RWPE1 (cell line): Measurements from ENCODE around the gene PITHD1.
"Not testable (repeated sequence)": the region's sequence is repeated elsewhere in the genome, so short reads cannot be mapped to it uniquely, and the experiment has no call there.

Experiments used
- CTCF ChIA-PET: fragments of 350-600 bp; sonication (Branson Sonifier 250); formaldehyde crosslinking; extraction: SDS; loops from one replicate; lab custom pipeline; 2021; lab: Yijun Ruan, JAX
- POLR2A ChIA-PET: fragments of 400-600 bp; formaldehyde crosslinking; extraction: SDS; loops from one replicate; lab custom pipeline; 2020; ENCODE audit warnings: antibody characterized with exemption; ENCODE audit not compliant: low non-redundant PET; lab: Yijun Ruan, JAX
- DNase-seq: peaks from one replicate; pipeline ENCODE4 v3.0.0; 2012; ENCODE audit warnings: low spot score
- H3K27ac ChIP-seq: fragments of 450-650 bp; 2 replicates; pipeline ENCODE4 v1.5.1; 2017
- CTCF ChIP-seq: fragments of 450-650 bp; conservative IDR thresholded peaks from 2 replicates; pipeline ENCODE4 v1.5.1; 2017; ENCODE audit warnings: low read depth, mild to moderate bottlenecking

The PITHD1 gene

DNA sequence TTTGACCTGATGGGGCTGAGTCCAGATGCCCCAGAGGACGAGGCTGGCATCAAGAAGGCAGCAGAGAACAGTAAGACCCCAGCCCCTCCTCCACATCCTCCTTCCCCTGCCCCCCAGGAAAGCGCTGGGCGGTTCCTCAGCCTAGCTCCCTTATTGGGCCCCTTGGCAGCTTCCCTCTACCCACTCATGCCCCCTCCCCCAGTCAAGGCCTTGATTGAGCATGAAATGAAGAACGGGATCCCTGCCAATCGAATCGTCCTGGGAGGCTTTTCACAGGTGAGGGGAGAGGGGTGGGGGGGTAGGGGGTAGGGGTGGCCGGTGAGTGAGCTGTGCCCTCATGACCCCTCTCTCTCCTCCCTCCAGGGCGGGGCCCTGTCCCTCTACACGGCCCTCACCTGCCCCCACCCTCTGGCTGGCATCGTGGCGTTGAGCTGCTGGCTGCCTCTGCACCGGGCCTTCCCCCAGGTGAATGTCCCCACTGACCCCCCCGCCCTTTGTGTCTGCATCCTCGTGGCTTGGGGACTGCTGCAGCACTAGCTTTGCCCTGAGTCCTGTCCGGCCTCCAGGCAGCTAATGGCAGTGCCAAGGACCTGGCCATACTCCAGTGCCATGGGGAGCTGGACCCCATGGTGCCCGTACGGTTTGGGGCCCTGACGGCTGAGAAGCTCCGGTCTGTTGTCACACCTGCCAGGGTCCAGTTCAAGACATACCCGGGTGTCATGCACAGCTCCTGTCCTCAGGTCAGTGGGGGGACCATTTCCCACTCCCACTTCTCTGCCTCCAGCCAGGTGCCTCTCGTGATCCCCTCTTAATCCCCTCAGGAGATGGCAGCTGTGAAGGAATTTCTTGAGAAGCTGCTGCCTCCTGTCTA lies 15.9 kb downstream of the PITHD1 start:
- peak overlapping the region; percentile 98 for H3K27ac ChIP-seq
- no peak for DNase-seq
- TF ChIP-seq CTCF: no peak
- POLR2A ChIA-PET: interaction anchor here (0.5 kb wide), 1 partner anchor 17 kb away, joined by 7 read pairs; no protein-coding TSS in a partner anchor
- CTCF ChIA-PET: interaction anchor here (0.5 kb wide), 1 partner anchor 17 kb away, joined by 3 read pairs; no protein-coding TSS in a partner anchor

- POLR2A ChIA-PET, CTCF ChIA-PET, DNase-seq: not testable (repeated sequence)
- peak overlapping the region; percentile 98 for H3K27ac ChIP-seq
Observed at GRCh38 chr1:23794732-23795182, 16.5 kb downstream of the PITHD1 start.

DNA sequence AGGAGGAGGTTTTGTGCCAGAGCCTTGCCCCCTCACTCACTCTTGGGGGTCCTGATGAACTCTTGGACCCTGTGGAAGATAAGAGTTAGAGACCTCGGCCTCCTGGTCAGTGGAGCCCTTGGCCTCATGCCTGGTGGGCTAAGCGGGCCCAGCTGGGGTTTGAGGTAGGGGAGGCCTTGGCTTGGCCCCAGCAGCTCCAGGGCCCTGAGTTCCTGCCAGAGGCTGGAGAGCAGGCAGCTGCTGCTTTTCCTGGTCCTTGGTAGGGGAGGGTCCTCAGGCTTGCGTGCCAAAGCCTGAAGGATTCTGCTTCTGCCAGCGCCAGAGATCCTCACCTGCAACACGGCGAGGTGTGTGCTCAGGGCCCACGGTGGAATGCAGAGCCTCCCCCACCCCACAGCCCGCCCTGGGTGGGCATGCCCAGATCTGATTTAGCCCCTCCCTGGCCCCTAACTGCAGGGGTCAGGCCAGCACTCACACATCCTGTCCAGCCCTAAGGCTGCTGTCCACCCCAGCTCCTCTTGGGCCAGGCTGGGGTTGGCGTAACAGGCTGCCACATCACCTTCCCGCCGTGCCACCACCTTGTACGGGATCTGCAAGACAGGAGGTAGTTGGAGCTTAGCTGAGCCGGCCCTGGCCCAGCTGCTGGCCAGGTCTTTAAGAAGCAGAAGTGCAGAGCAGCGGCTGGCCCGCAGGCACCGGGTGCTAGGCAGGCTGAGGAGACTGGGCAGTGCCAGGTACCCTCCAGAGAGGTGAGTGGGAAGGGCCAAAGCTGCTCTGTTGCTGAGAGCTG lies 17.7 kb downstream of the PITHD1 start:
- TF ChIP-seq CTCF: no peak
- ChIA-PET CTCF (interaction anchor here (0.5 to 0.7 kb wide), 2 partner anchors 24 to 55 kb away, joined by 3 read pairs; no protein-coding TSS in a partner anchor), POLR2A (interaction anchor here (0.6 kb wide), 1 partner anchor 30 kb away, joined by 5 read pairs; the partner anchor contains the start of gene HMGCL)
- no peak for DNase-seq
- H3K27ac ChIP-seq: peak overlapping the region; percentile 98

DNA sequence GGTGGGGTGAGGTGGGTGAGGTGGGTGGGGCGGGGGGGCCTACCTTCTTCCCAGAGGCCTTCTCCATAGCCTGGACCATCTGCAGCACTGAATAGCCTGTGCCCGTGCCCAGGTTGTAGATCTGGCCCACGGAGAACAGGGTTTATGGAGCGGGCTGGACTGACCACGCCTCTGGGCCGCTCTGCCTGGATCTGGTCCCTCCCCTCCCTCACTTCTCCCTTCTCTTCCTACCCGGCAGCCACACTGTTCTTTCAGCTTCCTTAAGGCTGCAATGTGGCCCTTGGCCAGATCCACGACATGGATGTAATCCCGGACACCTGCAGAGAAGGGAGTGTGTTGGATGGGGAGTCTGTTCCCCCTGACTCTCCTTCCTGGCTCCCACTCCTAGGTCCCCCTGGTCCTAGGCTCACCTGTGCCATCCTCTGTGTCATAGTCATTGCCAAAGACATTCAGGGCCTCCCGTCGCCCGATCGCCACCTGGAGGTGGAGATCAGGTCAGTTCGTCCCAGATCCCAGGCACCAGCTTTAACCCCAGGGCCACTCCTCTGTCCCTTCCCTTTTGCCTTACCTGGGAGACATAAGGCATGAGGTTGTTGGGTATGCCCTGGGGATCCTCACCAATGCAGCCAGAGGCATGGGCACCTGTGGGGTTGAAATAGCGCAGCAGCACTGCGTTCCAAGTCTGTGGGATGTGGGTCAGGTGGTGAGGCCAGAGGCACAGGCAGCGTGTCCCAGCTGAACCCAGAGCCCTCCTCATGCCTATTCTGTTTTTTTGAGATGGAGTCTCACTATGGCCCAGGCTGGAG lies 18.5 kb downstream of the PITHD1 start:
- DNase-seq: no peak
- POLR2A ChIA-PET: interaction anchor here (0.6 kb wide), 2 partner anchors 29 to 54 kb away, joined by 3 to 5 read pairs; partner anchors contain the start of genes ELOA and HMGCL
- CTCF ChIA-PET: interaction anchor here (0.5 to 0.9 kb wide), 3 partner anchors 19 to 54 kb away, joined by 3 read pairs; partner anchors contain the start of gene PITHD1

GRCh38 chr1:23797478-23798448 lies 19.5 kb downstream of the PITHD1 start:
- ChIA-PET CTCF (interaction anchor here (0.9 to 1.2 kb wide), 2 partner anchors 20 to 26 kb away, joined by 3 to 7 read pairs; partner anchors contain the start of gene PITHD1), POLR2A (interaction anchor here (0.6 to 0.7 kb wide), 2 partner anchors 43 to 55 kb away, joined by 3 to 4 read pairs; partner anchors contain the start of gene ELOA)

More for the DNA sequence above, 18.5 kb downstream of the PITHD1 start:
- peak overlapping the region; percentile 98 for H3K27ac ChIP-seq
- no peak for TF ChIP-seq CTCF

More at GRCh38 chr1:23797478-23798448, 19.5 kb downstream of the PITHD1 start:
- TF ChIP-seq CTCF: no peak
- no peak for DNase-seq
- H3K27ac ChIP-seq: peak overlapping the region; percentile 98
